Endodermal cell (in vitro differentiated cells): ENCODE results near the gene PLD6. TPM values are rescaled to one million over a fixed set of nuclear protein-coding genes. Genes with fewer than 3 reads are reported as not detected.

Source experiments
- DNase-seq: peaks from one replicate; pipeline ENCODE4 v3.0.0-alpha.2; 2017
- H3K27ac ChIP-seq: 2 replicates; pipeline ENCODE4 v1.5.1; 2013; ENCODE audit warnings: mild to moderate bottlenecking, low read depth, low read length, moderate library complexity
- H3K27me3 ChIP-seq: 2 replicates; pipeline ENCODE4 v1.6.1; 2013; ENCODE audit warnings: mild to moderate bottlenecking, low read length, moderate library complexity; ENCODE audit not compliant: insufficient read depth, control insufficient read depth, poor library complexity, severe bottlenecking
- H3K36me3 ChIP-seq: 2 replicates; pipeline ENCODE4 v1.7.0; 2013; ENCODE audit warnings: mild to moderate bottlenecking, low read length, moderate library complexity; ENCODE audit not compliant: control insufficient read depth, insufficient read depth
- H3K4me1 ChIP-seq: one replicate; pipeline ENCODE4 v1.7.0; 2013; ENCODE audit warnings: low read length; ENCODE audit not compliant: control insufficient read depth, insufficient read depth
- H3K4me3 ChIP-seq: 2 replicates; pipeline ENCODE4 v1.5.1; 2013; ENCODE audit warnings: mild to moderate bottlenecking, low read length, moderate library complexity
- H3K9ac ChIP-seq: 2 replicates; pipeline ENCODE4 v1.6.1; 2013; ENCODE audit warnings: mild to moderate bottlenecking, low read length, moderate library complexity; ENCODE audit not compliant: poor library complexity, severe bottlenecking; ENCODE audit errors: extremely low read depth
- H3K9me3 ChIP-seq: 2 replicates; pipeline ENCODE4 v1.6.1; 2013; ENCODE audit warnings: mild to moderate bottlenecking, low read length, moderate library complexity; ENCODE audit not compliant: control insufficient read depth
- H3K27ac Mint-ChIP-seq: 2 replicates; pipeline ENCODE4 v1.8.0; 2020; ENCODE audit warnings: mixed read lengths
- H3K27me3 Mint-ChIP-seq: 2 replicates; pipeline ENCODE4 v1.8.0; 2021; ENCODE audit warnings: mild to moderate bottlenecking, mixed read lengths; ENCODE audit not compliant: insufficient read depth
- H3K36me3 Mint-ChIP-seq: 2 replicates; pipeline ENCODE4 v1.8.0; 2020; ENCODE audit warnings: low read depth, mixed read lengths
- H3K4me1 Mint-ChIP-seq: 2 replicates; pipeline ENCODE4 v1.8.0; 2020; ENCODE audit warnings: mixed read lengths
- H3K4me3 Mint-ChIP-seq: 2 replicates; pipeline ENCODE4 v1.8.0; 2020; ENCODE audit warnings: mild to moderate bottlenecking, moderate library complexity, mixed read lengths
- H3K9me3 Mint-ChIP-seq: 2 replicates; pipeline ENCODE4 v1.8.0; 2020; ENCODE audit warnings: mild to moderate bottlenecking, mixed read lengths
- CTCF ChIP-seq: fragments of 200-600 bp; sonication (generic); conservative IDR thresholded peaks from 2 replicates; pipeline ENCODE4 v1.5.0; 2021; ENCODE audit warnings: antibody characterized with exemption, mild to moderate bottlenecking
- WGBS, 2 experiments: methylation state at CpG; one replicate each; pipeline versions ENCODE4 v1.1.5 to v1.1.7; 2013; ENCODE audit warnings: missing lambda C conversion rate in 2 of 2, mixed read lengths in 1 of 2; ENCODE audit not compliant: insufficient coverage in 1 of 2, insufficient read length in 1 of 2; 5-methylcytosine and 5-hydroxymethylcytosine counted together
- total RNA-seq, 2 donors: library from RNA; stranded (reverse); fragmentation: NEBNext Ultra II Directional in 1 of 2; extraction: Animal tissue kit (Norgen Biotek cat#: 25700) in 1 of 2; gene quantifications; 2 replicates in 1 of 2; 3 replicates in 1 of 2; pipeline ENCODE4 v1.2.1, GENCODE V29; 2021

The PLD6 gene
- total RNA-seq, 2 donors from 2014 or later = 0.42 to 1.5 TPM

GRCh38 chr17:17156107-17156506, 50.0 kb downstream of the PLD6 start:
- H3K9me3 ChIP-seq = no peaks in the 10 kb centered on the region
- no peak overlapping the region for H3K27ac ChIP-seq
- Mint-ChIP-seq H3K27me3 (no peaks in the 10 kb centered on the region), H3K36me3 (peaks cover 69% of the 10 kb centered on the region), H3K4me1 (no peaks in the 10 kb centered on the region), H3K9me3 (no peaks in the 10 kb centered on the region), H3K27ac (no peak overlapping the region), H3K4me3 (no peak overlapping the region)
- H3K27me3 ChIP-seq = no peaks in the 10 kb centered on the region
- H3K4me3 ChIP-seq = no peak overlapping the region
- H3K9ac ChIP-seq = no peak overlapping the region
- TF ChIP-seq CTCF = no peak
- H3K36me3 ChIP-seq = peaks cover 29% of the 10 kb centered on the region
- DNase-seq = no peak
- H3K4me1 ChIP-seq = no peaks in the 10 kb centered on the region
- WGBS, 2 experiments = 95% methylated on average over 4 of the region's 4 CpGs; no CpG with 5 or more reads in 1 of the 2 experiments

GRCh38 chr17:17155568-17155967, 50.6 kb downstream of the PLD6 start:
- no peaks in the 10 kb centered on the region for H3K4me1 Mint-ChIP-seq
- H3K27me3 Mint-ChIP-seq = no peaks in the 10 kb centered on the region
- no peaks in the 10 kb centered on the region for H3K9me3 Mint-ChIP-seq
- H3K4me3 Mint-ChIP-seq = no peak overlapping the region
- H3K36me3 Mint-ChIP-seq = peaks cover 68% of the 10 kb centered on the region
- H3K27ac Mint-ChIP-seq = no peak overlapping the region
- TF ChIP-seq CTCF = no peak
- no peaks in the 10 kb centered on the region for H3K27me3 ChIP-seq
- peaks cover 31% of the 10 kb centered on the region for H3K36me3 ChIP-seq
- no peak for DNase-seq
- 91 to 100% methylated on average over 1 to 3 of the region's 3 CpGs for WGBS, 2 experiments
- no peak overlapping the region for H3K27ac ChIP-seq
- no peak overlapping the region for H3K4me3 ChIP-seq
- H3K9me3 ChIP-seq = no peaks in the 10 kb centered on the region
- no peaks in the 10 kb centered on the region for H3K4me1 ChIP-seq
- no peak overlapping the region for H3K9ac ChIP-seq

- H3K36me3 Mint-ChIP-seq = peaks cover 73% of the 10 kb centered on the region
- 92 to 96% methylated on average over 5 to 8 of the region's 8 CpGs for WGBS, 2 experiments
- no peak overlapping the region for H3K27ac Mint-ChIP-seq
- Histone ChIP-seq H3K36me3 (peaks cover 36% of the 10 kb centered on the region), H3K27me3 (no peaks in the 10 kb centered on the region), H3K9ac (no peak overlapping the region), H3K4me1 (no peaks in the 10 kb centered on the region), H3K9me3 (no peaks in the 10 kb centered on the region), H3K27ac (no peak overlapping the region), H3K4me3 (no peak overlapping the region)
- no peak for TF ChIP-seq CTCF
- no peaks in the 10 kb centered on the region for H3K4me1 Mint-ChIP-seq
- H3K27me3 Mint-ChIP-seq = no peaks in the 10 kb centered on the region
- H3K4me3 Mint-ChIP-seq = no peak overlapping the region
- no peaks in the 10 kb centered on the region for H3K9me3 Mint-ChIP-seq
- no peak for DNase-seq
These were observed 51.2 kb downstream of the PLD6 start for GRCh38 chr17:17154981-17155380.
